T-cell (primary cell): ENCODE measurements around the gene SEMA4D. TPM values are rescaled to one million over a fixed set of nuclear protein-coding genes. Genes with fewer than 3 reads are reported as not detected.
A peak's percentile ranks its signal among the peaks of the same experiment; 100 is the strongest.

Source experiments
- ATAC-seq, 4 experiments: fragments of 200-7000 bp in 3 of 4; fragments of 150-1000 bp in 1 of 4; cut with Tn5 transposase; replicated peaks in 1 of 4; 1 replicate in 3 of 4; 2 replicates in 1 of 4; pipeline ENCODE4 v1.10.0; 2021; ENCODE audit warnings: moderate library complexity in 3 of 4, mild to moderate bottlenecking in 2 of 4, moderate number of reproducible peaks in 1 of 4
- CTCF ChIA-PET, 2 donors: fragments of 300-600 bp; sonication (Branson Sonifier 250); formaldehyde crosslinking; loops; one replicate each; lab custom pipeline; 2022; ENCODE audit warnings: antibody characterized with exemption in 2 of 2; lab: Charles Lee
- POLR2A ChIA-PET, 2 donors: fragments of 300-600 bp; sonication (Branson Sonifier 250); formaldehyde crosslinking; loops; one replicate each; lab custom pipeline; 2022; ENCODE audit warnings: antibody characterized with exemption in 2 of 2; lab: Charles Lee
- DNase-seq, 35 experiments: peaks; one replicate each; pipeline versions ENCODE4 v3.0.0 to v3.0.0-alpha.2; 2013 to 2023
- H3K27ac ChIP-seq: one replicate; pipeline ENCODE4 v1.5.1; 2013; ENCODE audit warnings: low read length
- H3K27me3 ChIP-seq, 2 experiments: replicated peaks in 1 of 2; 1 replicate in 1 of 2; 2 replicates in 1 of 2; pipeline versions ENCODE4 v1.6.1 to v1.7.0; 2013; ENCODE audit warnings: low read length in 1 of 2, mixed read lengths in 1 of 2; ENCODE audit not compliant: control insufficient read depth in 2 of 2, insufficient read depth in 2 of 2; ENCODE audit errors: extremely low read depth in 1 of 2
- H3K36me3 ChIP-seq, 2 donors: 1 replicate in 1 of 2; 2 replicates in 1 of 2; pipeline versions ENCODE4 v1.6.1 to v1.7.0; 2013; ENCODE audit warnings: low read length in 1 of 2; ENCODE audit not compliant: control insufficient read depth in 2 of 2, insufficient read depth in 1 of 2; ENCODE audit errors: extremely low read depth in 1 of 2
- H3K4me1 ChIP-seq, 2 experiments: 1 replicate in 1 of 2; 2 replicates in 1 of 2; pipeline versions ENCODE4 v1.6.1 to v1.7.0; 2013; ENCODE audit warnings: low read length in 2 of 2, mixed read lengths in 1 of 2; ENCODE audit not compliant: insufficient read depth in 2 of 2, control insufficient read depth in 1 of 2; ENCODE audit errors: extremely low read depth in 1 of 2
- H3K4me3 ChIP-seq, 2 donors: 1 replicate in 1 of 2; 2 replicates in 1 of 2; pipeline versions ENCODE4 v1.5.1 to v1.7.0; 2013; ENCODE audit warnings: mild to moderate bottlenecking in 2 of 2, low read length in 1 of 2, moderate library complexity in 1 of 2; ENCODE audit not compliant: control insufficient read depth in 1 of 2; ENCODE audit errors: extremely low read depth in 1 of 2
- H3K9me3 ChIP-seq: 2 replicates; pipeline ENCODE4 v1.7.0; 2013
- H3K27ac Mint-ChIP-seq, 2 donors: one replicate each; pipeline ENCODE4 v1.8.0; 2020 to 2021; ENCODE audit warnings: mild to moderate bottlenecking in 2 of 2, mixed read lengths in 2 of 2
- H3K27me3 Mint-ChIP-seq, 2 donors: one replicate each; pipeline ENCODE4 v1.8.0; 2021 to 2022; ENCODE audit warnings: mixed read lengths in 2 of 2
- H3K36me3 Mint-ChIP-seq: one replicate; pipeline ENCODE4 v1.8.0; 2021; ENCODE audit warnings: mixed read lengths
- H3K4me1 Mint-ChIP-seq, 3 donors: one replicate each; pipeline ENCODE4 v1.8.0; 2020 to 2022; ENCODE audit warnings: mixed read lengths in 3 of 3, mild to moderate bottlenecking in 1 of 3
- H3K4me3 Mint-ChIP-seq, 3 donors: one replicate each; pipeline ENCODE4 v1.8.0; 2020 to 2022; ENCODE audit warnings: mild to moderate bottlenecking in 3 of 3, mixed read lengths in 3 of 3, moderate library complexity in 3 of 3
- H3K9me3 Mint-ChIP-seq, 3 donors: one replicate each; pipeline ENCODE4 v1.8.0; 2020 to 2022; ENCODE audit warnings: mixed read lengths in 3 of 3
- WGBS: methylation state at CpG from one replicate; pipeline ENCODE4 v1.1.5; 2013; ENCODE audit warnings: missing lambda C conversion rate; ENCODE audit not compliant: insufficient coverage; 5-methylcytosine and 5-hydroxymethylcytosine counted together
- total RNA-seq, 35 experiments: library from RNA in 6 of 35; stranded (reverse) in 6 of 35; fragments of 120-200 nt in 1 of 35; gene quantifications; one replicate each; pipeline versions ENCODE4 v1.2.1 to v1.2.4 and lab custom pipeline; 2013 to 2026

SEMA4D gene
- total RNA-seq, 5 donors from 2014 or later (not counting 1 experiment from before 2014, with no cell fraction given): 347 to 585 (median 434) TPM

DNA sequence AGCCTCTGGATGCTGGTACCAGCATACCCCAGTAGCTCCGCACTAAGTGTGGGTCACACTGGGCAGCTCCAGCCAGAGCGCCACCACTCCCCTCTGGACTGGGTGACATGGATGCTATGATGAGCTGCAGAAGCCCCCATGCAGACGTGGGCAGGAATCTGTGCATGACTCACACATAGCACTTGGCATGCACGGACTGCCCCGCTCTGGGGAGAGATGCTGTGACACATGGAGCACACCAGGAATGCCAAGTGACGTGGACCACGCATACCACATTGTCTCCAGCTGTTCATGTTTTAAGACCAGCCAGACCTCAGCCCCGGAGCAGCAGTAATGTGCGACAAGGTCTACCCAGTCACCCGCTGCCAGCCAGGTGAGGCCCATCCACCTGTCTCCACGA, 64.1 kb downstream of the SEMA4D start:
- H3K27ac Mint-ChIP-seq: peak overlapping the region; percentile 55 to 92
- POLR2A ChIA-PET: no interaction called here
- Histone ChIP-seq H3K27me3 (no peaks in the 10 kb centered on the region), H3K36me3 (peaks cover 0 to 36% of the 10 kb centered on the region in 2 donors), H3K27ac (no peak overlapping the region), H3K4me1 (peaks cover 26 to 96% of the 10 kb centered on the region in 2 experiments), H3K9me3 (no peaks in the 10 kb centered on the region), H3K4me3 (no peak overlapping the region)
- peaks cover 12% of the 10 kb centered on the region for H3K36me3 Mint-ChIP-seq
- DNase-seq (no peak), ATAC-seq (no peak)
- H3K27me3 Mint-ChIP-seq: no peaks in the 10 kb centered on the region
- CTCF ChIA-PET: interaction anchor here in 1 of 2 donors (1.5 kb wide), 1 partner anchor 115 kb away, joined by 4 read pairs; no protein-coding TSS in a partner anchor
- no peaks in the 10 kb centered on the region for H3K9me3 Mint-ChIP-seq
- H3K4me1 Mint-ChIP-seq: peaks cover 93 to 99% (median 93%) of the 10 kb centered on the region in 3 donors
- WGBS: 96% methylated on average over 8 of the region's 11 CpGs
- H3K4me3 Mint-ChIP-seq: no peak overlapping the region

- Mint-ChIP-seq H3K27me3 (no peaks in the 10 kb centered on the region), H3K36me3 (peaks cover 12% of the 10 kb centered on the region), H3K4me3 (no peak overlapping the region), H3K9me3 (no peaks in the 10 kb centered on the region), H3K4me1 (peaks cover 95 to 100% (median 98%) of the 10 kb centered on the region in 3 donors), H3K27ac (peak overlapping the region; percentile 81 to 91)
- Histone ChIP-seq H3K36me3 (peaks cover 0 to 36% of the 10 kb centered on the region in 2 donors), H3K27ac (peak overlapping the region; percentile 6), H3K27me3 (no peaks in the 10 kb centered on the region), H3K9me3 (no peaks in the 10 kb centered on the region), H3K4me3 (no peak overlapping the region), H3K4me1 (peaks cover 32 to 100% of the 10 kb centered on the region in 2 experiments)
- POLR2A ChIA-PET: no interaction called here
- no peak for ATAC-seq
- DNase-seq: no peak
- CTCF ChIA-PET: interaction anchor here in 1 of 2 donors (1.5 kb wide), 1 partner anchor 116 kb away, joined by 4 read pairs; no protein-coding TSS in a partner anchor
- 84% methylated on average over 12 of the region's 13 CpGs for WGBS
These were observed 64.9 kb downstream of the SEMA4D start for GRCh38 chr9:89432986-89433530.

GRCh38 chr9:89431930-89432725, 65.8 kb downstream of the SEMA4D start:
- no peaks in the 10 kb centered on the region for H3K9me3 ChIP-seq
- ATAC-seq (no peak), DNase-seq (no peak)
- Mint-ChIP-seq H3K4me1 (peaks cover 95 to 100% (median 98%) of the 10 kb centered on the region in 3 donors), H3K4me3 (no peak overlapping the region), H3K9me3 (no peaks in the 10 kb centered on the region), H3K27me3 (no peaks in the 10 kb centered on the region), H3K27ac (peak overlapping the region; percentile 81 to 91), H3K36me3 (peaks cover 12% of the 10 kb centered on the region)
- ChIA-PET POLR2A (no interaction called here), CTCF (interaction anchor here (1.0 to 4.9 kb wide), 4 partner anchors 23 to 116 kb away, joined by 3 to 66 read pairs (median 4); no protein-coding TSS in a partner anchor)
- H3K27me3 ChIP-seq: no peaks in the 10 kb centered on the region
- H3K4me1 ChIP-seq: peaks cover 28 to 100% of the 10 kb centered on the region in 2 experiments
- 91% methylated on average over 3 of the region's 6 CpGs for WGBS
- H3K27ac ChIP-seq: no peak overlapping the region
- peaks cover 0 to 39% of the 10 kb centered on the region in 2 donors for H3K36me3 ChIP-seq
- no peak overlapping the region for H3K4me3 ChIP-seq

GRCh38 chr9:89430995-89431394, 66.9 kb downstream of the SEMA4D start:
- no peaks in the 10 kb centered on the region for H3K27me3 Mint-ChIP-seq
- ChIA-PET CTCF (interaction anchor here (0.6 to 4.9 kb wide), 3 partner anchors 117 to 136 kb away, joined by 4 to 66 read pairs (median 31); no protein-coding TSS in a partner anchor), POLR2A (interaction anchor here in 1 of 2 donors (0.6 kb wide), 1 partner anchor 138 kb away, joined by 3 read pairs; no protein-coding TSS in a partner anchor)
- H3K27ac Mint-ChIP-seq: peak overlapping the region; percentile 89 to 91
- no peak for DNase-seq
- H3K4me1 ChIP-seq: peaks cover 27 to 100% of the 10 kb centered on the region in 2 experiments
- H3K27me3 ChIP-seq: no peaks in the 10 kb centered on the region
- H3K36me3 ChIP-seq: peaks cover 0 to 29% of the 10 kb centered on the region in 2 donors
- no peak overlapping the region for H3K4me3 ChIP-seq
- no peaks in the 10 kb centered on the region for H3K9me3 Mint-ChIP-seq
- H3K27ac ChIP-seq: no peak overlapping the region
- H3K4me1 Mint-ChIP-seq: peaks cover 95 to 100% (median 98%) of the 10 kb centered on the region in 3 donors
- no peaks in the 10 kb centered on the region for H3K9me3 ChIP-seq
- H3K4me3 Mint-ChIP-seq: no peak overlapping the region
- WGBS: 83% methylated on average over 4 of the region's 6 CpGs
- ATAC-seq: no peak
- H3K36me3 Mint-ChIP-seq: peaks cover 12% of the 10 kb centered on the region

DNA sequence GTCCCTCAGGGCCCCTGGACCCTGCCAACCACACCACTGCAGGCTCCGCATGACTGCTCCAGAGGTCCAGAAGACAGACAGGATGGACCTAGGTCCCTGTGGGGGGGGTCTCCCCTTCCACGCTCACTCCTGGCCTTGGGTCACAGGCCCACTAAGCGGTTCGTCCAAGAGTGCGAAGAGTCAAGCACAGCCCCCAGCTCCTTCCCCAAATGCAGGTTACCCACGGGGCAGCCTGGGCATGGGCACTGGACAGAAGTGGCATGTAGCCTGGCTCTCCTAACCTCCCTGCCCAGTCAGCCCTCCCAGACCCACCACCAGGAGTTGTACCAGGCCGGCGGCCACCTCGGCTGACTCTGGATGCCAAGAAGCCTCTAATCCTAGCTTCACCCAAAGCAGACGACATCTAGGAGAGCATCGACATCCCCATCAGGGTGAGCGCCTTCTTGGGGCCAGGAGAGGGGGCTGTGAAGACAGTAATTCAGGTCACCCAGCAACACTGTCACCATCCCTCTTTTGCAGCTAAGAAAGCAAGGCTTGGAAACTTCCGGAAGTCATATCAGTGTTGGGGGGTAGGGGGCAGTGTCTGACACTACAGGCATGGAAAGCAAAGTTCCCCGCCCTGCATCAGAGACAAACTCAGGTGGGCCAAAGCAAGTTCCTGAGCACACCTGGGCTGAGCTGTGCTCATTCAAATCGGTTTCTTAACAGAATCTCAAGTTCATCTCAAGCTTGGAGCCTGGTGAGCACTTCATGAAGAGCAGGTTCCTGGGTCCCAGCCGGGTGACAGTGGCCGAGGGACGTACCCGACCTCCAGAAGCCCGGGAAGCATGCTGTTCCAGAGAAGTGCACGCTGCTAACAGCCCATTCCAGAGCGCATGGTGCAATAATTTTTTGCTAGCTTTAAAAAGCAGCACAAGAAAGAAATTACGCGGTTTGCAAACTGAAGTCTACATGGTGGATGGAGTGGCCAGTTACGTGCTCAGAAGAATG, 68.7 kb downstream of the SEMA4D start:
- Histone ChIP-seq H3K36me3 (peaks cover 0 to 32% of the 10 kb centered on the region in 2 donors), H3K27me3 (no peaks in the 10 kb centered on the region), H3K4me3 (no peak overlapping the region), H3K9me3 (no peaks in the 10 kb centered on the region), H3K4me1 (peaks cover 27 to 100% of the 10 kb centered on the region in 2 experiments), H3K27ac (peak overlapping the region; percentile 27)
- Mint-ChIP-seq H3K4me1 (peaks cover 95 to 100% (median 98%) of the 10 kb centered on the region in 3 donors), H3K36me3 (peaks cover 13% of the 10 kb centered on the region), H3K9me3 (no peaks in the 10 kb centered on the region), H3K27me3 (no peaks in the 10 kb centered on the region), H3K27ac (peak overlapping the region; percentile 89 to 94), H3K4me3 (peak overlapping the region in 2 of 3 donors; percentile 34 to 70)
- peak; percentile 48 to 78 (median 53) for ATAC-seq
- ChIA-PET POLR2A (interaction anchor here in 1 of 2 donors (0.6 kb wide), 1 partner anchor 260 kb away, joined by 3 read pairs; no protein-coding TSS in a partner anchor), CTCF (interaction anchor here (0.6 to 4.9 kb wide), 24 partner anchors 10 to 124 kb away, joined by 3 to 66 read pairs (median 5); no protein-coding TSS in a partner anchor)
- DNase-seq: peak in 34 of 35 experiments; percentile 40 to 83 (median 70)
- WGBS: 87% methylated on average over 15 of the region's 25 CpGs
